GM18907 (cell line): ENCODE data around the gene SERPINA10.

Experiments
- ATAC-seq: cut with Tn5 transposase; IDR thresholded peaks from one replicate; pipeline ENCODE4 v1.9.1; 2021; ENCODE audit warnings: mild to moderate bottlenecking, moderate library complexity; ENCODE audit not compliant: unreplicated experiment

SERPINA10 gene

GRCh38 chr14:94292872-94293577 lies at the start of gene SERPINA10:
Gene SERPINA10, minus strand, starts transcription at chr14:94293268. Its CDS starts 2,675 bp downstream, at chr14:94290593.
- no peak for ATAC-seq

- no peak for ATAC-seq
Measured at GRCh38 chr14:94342334-94342934, 49.4 kb upstream of the SERPINA10 start.

GRCh38 chr14:94341656-94342333 lies 48.7 kb upstream of the SERPINA10 start:
- no peak for ATAC-seq

GRCh38 chr14:94340533-94340932 lies 47.5 kb upstream of the SERPINA10 start:
- no peak for ATAC-seq

- ATAC-seq, result no peak
Measured at GRCh38 chr14:94338023-94338422, 45.0 kb upstream of the SERPINA10 start.

GRCh38 chr14:94337274-94337673 lies 44.2 kb upstream of the SERPINA10 start:
- no peak for ATAC-seq

GRCh38 chr14:94334872-94335271 lies 41.8 kb upstream of the SERPINA10 start:
- no peak for ATAC-seq

GRCh38 chr14:94332587-94332986 lies 39.5 kb upstream of the SERPINA10 start:
- no peak for ATAC-seq

- ATAC-seq, result no peak
Measured at GRCh38 chr14:94332063-94332583, 39.1 kb upstream of the SERPINA10 start.

- ATAC-seq, result no peak
Measured at GRCh38 chr14:94331462-94331861, 38.4 kb upstream of the SERPINA10 start.

- no peak for ATAC-seq
Measured at GRCh38 chr14:94330857-94331256, 37.8 kb upstream of the SERPINA10 start.

- no peak for ATAC-seq
Measured at GRCh38 chr14:94330432-94330831, 37.4 kb upstream of the SERPINA10 start.

- no peak for ATAC-seq
Measured at GRCh38 chr14:94329857-94330256, 36.8 kb upstream of the SERPINA10 start.

- ATAC-seq, result no peak
Measured at GRCh38 chr14:94328196-94328595, 35.1 kb upstream of the SERPINA10 start.

- ATAC-seq, result no peak
Measured at GRCh38 chr14:94322648-94323570, 29.8 kb upstream of the SERPINA10 start, which contains the start of gene SERPINA6. Gene SERPINA6, minus strand, starts transcription at chr14:94323336. Its CDS starts 8,688 bp downstream, at chr14:94314648.

- no peak for ATAC-seq
Measured at GRCh38 chr14:94321421-94322271, 28.6 kb upstream of the SERPINA10 start.

- ATAC-seq, result no peak
Measured at GRCh38 chr14:94320243-94320642, 27.2 kb upstream of the SERPINA10 start.

- no peak for ATAC-seq
Measured at GRCh38 chr14:94317259-94317658, 24.2 kb upstream of the SERPINA10 start.

GRCh38 chr14:94316692-94317091 lies 23.6 kb upstream of the SERPINA10 start:
- ATAC-seq, result no peak

GRCh38 chr14:94314890-94315289 lies 21.8 kb upstream of the SERPINA10 start:
- ATAC-seq, result no peak
